Calu3 (cell line): ENCODE measurements around the gene IL17RD. TPM values are rescaled to one million over a fixed set of nuclear protein-coding genes. Genes with fewer than 3 reads are reported as not detected.

Experiments used
- BruUV-seq: library from RNA; stranded (reverse); fragments of 400-500 nt; replicated peaks from 2 replicates; lab custom pipeline; 2021; lab: Mats Ljungman, UMichigan
- CTCF ChIA-PET: fragments of 300-600 bp; sonication (Branson Sonifier 250); formaldehyde crosslinking; loops from one replicate; lab custom pipeline; 2022; ENCODE audit warnings: antibody characterized with exemption; lab: Charles Lee
- DNase-seq: peaks from one replicate; pipeline ENCODE4 v3.0.0; 2022
- H3K27ac Mint-ChIP-seq: one replicate; pipeline ENCODE4 v1.8.0; 2022; ENCODE audit warnings: mixed read lengths; ENCODE audit not compliant: unreplicated experiment
- H3K27me3 Mint-ChIP-seq: one replicate; pipeline ENCODE4 v1.8.0; 2022; ENCODE audit warnings: mixed read lengths; ENCODE audit not compliant: unreplicated experiment
- H3K36me3 Mint-ChIP-seq: one replicate; pipeline ENCODE4 v1.8.0; 2022; ENCODE audit warnings: mild to moderate bottlenecking, moderate library complexity, mixed read lengths; ENCODE audit not compliant: insufficient read depth, unreplicated experiment
- H3K4me1 Mint-ChIP-seq: one replicate; pipeline ENCODE4 v1.8.0; 2022; ENCODE audit warnings: mild to moderate bottlenecking, low read depth, mixed read lengths; ENCODE audit not compliant: unreplicated experiment
- H3K4me3 Mint-ChIP-seq: one replicate; pipeline ENCODE4 v1.8.0; 2022; ENCODE audit warnings: mild to moderate bottlenecking, low read depth, moderate library complexity, mixed read lengths; ENCODE audit not compliant: unreplicated experiment
- H3K9me3 Mint-ChIP-seq: one replicate; pipeline ENCODE4 v1.8.0; 2022; ENCODE audit warnings: low read depth, mixed read lengths; ENCODE audit not compliant: unreplicated experiment
- intact Hi-C: fragments of 100-400 bp; cut with micrococcal nuclease; formaldehyde crosslinking; loops from one replicate; pipeline ENCODE4 v1.10.0; 2022; ENCODE audit not compliant: unreplicated experiment
- total RNA-seq: library from RNA; stranded (reverse); gene quantifications from 2 replicates; pipeline ENCODE4 v1.2.3, GENCODE V29; 2022
- TF ChIP-seq, protein P1 (sequence below): fragments of 200-600 bp; IDR thresholded peaks from one replicate; pipeline ENCODE4 v1.8.0; 2022; ENCODE audit warnings: antibody characterized with exemption; ENCODE audit not compliant: unreplicated experiment

IL17RD gene
- total RNA-seq, 1 experiment from 2014 or later, result 2.2 TPM

DNA sequence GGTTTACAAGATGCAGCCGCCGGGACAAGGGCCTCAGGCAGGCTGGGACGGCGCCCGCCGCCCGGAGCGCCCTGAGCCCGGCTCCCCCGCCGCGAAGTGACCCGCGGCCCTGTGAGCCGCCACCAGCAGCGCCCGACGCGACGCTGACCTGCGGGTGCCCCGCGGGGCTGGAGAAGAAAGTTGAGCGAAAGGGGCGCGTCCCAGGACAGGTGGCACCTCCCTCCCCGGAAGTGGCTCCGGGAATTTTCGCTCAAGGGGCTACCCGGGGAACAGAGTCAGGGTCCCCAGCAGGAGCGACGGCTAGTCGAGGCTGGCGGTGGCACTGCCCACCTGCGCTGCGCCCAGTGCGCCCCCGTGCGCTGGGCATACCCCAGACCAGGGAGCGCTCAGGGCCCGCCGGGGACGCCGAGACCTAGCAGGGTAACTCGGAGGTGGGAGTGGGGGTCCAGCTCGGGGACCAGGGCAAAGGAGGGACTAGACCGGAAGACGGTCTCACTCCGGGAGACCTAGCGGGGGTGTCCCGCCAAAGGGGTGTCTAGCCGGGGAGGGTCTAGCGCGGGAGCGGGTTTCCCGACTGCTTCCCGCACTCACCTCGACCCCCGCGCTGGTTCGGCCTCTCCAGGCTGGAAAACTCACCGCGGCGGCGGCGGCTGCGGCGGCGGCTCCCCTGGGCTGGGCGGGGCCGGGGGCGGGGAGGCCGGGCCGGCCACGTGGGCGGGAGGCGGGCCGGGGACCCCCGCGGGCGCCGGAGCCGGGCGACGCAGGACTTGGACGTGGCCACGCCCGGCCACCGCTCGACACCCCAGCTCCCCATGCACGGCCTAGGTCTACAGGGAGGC is 86.3 kb downstream of the IL17RD start:
- intact Hi-C loops, result no loop called here
- peak; percentile 77 for DNase-seq
- BruUV-seq, result no TSS peak
- no peak overlapping the region for H3K27ac Mint-ChIP-seq
- TF ChIP-seq, protein P1, sequence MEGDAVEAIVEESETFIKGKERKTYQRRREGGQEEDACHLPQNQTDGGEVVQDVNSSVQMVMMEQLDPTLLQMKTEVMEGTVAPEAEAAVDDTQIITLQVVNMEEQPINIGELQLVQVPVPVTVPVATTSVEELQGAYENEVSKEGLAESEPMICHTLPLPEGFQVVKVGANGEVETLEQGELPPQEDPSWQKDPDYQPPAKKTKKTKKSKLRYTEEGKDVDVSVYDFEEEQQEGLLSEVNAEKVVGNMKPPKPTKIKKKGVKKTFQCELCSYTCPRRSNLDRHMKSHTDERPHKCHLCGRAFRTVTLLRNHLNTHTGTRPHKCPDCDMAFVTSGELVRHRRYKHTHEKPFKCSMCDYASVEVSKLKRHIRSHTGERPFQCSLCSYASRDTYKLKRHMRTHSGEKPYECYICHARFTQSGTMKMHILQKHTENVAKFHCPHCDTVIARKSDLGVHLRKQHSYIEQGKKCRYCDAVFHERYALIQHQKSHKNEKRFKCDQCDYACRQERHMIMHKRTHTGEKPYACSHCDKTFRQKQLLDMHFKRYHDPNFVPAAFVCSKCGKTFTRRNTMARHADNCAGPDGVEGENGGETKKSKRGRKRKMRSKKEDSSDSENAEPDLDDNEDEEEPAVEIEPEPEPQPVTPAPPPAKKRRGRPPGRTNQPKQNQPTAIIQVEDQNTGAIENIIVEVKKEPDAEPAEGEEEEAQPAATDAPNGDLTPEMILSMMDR, result no peak
- H3K36me3 Mint-ChIP-seq, result peaks cover 39% of the 10 kb centered on the region
- no peaks in the 10 kb centered on the region for H3K27me3 Mint-ChIP-seq
- no peaks in the 10 kb centered on the region for H3K9me3 Mint-ChIP-seq
- peak overlapping the region; percentile 82 for H3K4me3 Mint-ChIP-seq
- CTCF ChIA-PET, result interaction anchor here (0.6 to 1.6 kb wide), 4 partner anchors 9 to 297 kb away, joined by 3 to 4 read pairs (median 3); no protein-coding TSS in a partner anchor
- peaks cover 32% of the 10 kb centered on the region for H3K4me1 Mint-ChIP-seq

DNA sequence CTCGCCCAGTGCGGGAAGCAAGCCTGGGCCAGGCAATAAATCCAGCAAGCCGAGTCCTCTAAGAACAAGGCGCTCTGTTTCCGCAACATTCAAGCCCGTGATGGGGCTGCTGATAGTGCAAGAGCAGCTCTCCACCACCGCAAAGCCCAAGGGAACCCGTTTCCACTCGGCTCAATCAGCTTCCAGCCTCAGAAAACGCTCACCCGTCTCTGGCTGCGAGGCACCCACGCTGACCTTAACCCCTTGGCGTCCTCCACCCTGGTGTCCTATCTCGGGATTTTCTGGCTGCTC is 86.9 kb downstream of the IL17RD start:
- TF ChIP-seq, protein P1, result no peak
- Mint-ChIP-seq H3K27ac (no peak overlapping the region), H3K36me3 (peaks cover 39% of the 10 kb centered on the region), H3K4me3 (peak overlapping the region; percentile 82), H3K9me3 (no peaks in the 10 kb centered on the region), H3K4me1 (peaks cover 32% of the 10 kb centered on the region), H3K27me3 (no peaks in the 10 kb centered on the region)
- CTCF ChIA-PET, result interaction anchor here (0.5 to 1.6 kb wide), 4 partner anchors 10 to 362 kb away, joined by 3 to 4 read pairs (median 3); no protein-coding TSS in a partner anchor
- no TSS peak for BruUV-seq
- intact Hi-C loops, result no loop called here
- DNase-seq, result no peak

DNA sequence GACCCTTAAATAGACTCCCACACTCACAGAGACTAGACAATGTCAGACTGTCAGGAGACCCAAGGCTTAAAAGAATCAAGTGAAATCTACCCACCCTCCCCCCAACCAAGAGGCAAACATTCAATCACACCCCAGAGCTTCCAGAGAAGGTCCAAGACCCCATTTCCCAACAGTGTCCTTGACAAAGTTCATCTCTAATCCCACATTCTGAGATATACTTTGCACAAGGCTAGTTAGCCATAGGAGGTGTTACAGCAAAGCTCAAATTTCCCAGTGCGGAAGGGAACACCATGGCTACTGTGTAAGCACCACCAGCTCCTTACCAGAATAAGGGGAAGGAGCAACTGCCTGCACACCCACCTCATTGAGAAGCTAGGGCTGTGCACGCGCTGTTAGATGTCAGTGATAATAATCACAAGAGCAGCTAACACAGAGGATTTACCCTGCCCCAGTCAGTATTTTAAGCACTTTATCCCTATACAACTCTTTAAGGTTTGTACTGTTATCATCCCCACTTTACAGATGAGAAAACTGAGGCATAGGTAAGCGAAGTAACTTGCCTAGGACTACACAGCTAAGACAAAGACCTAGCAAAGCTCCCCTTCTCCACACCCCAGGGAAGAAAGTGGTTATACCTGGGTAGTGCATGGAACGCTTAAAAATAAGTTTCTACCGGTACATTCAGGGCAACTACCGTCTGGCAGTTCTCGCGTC is 87.4 kb downstream of the IL17RD start:
- Mint-ChIP-seq H3K4me1 (peaks cover 32% of the 10 kb centered on the region), H3K27ac (no peak overlapping the region), H3K9me3 (no peaks in the 10 kb centered on the region), H3K27me3 (no peaks in the 10 kb centered on the region), H3K36me3 (peaks cover 39% of the 10 kb centered on the region), H3K4me3 (peak overlapping the region; percentile 82)
- CTCF ChIA-PET, result interaction anchor here (0.5 to 1.6 kb wide), 4 partner anchors 10 to 361 kb away, joined by 3 to 4 read pairs (median 3); no protein-coding TSS in a partner anchor
- TF ChIP-seq, protein P1, result no peak
- DNase-seq, result no peak
- intact Hi-C loops, result no loop called here
- TSS peak; percentile 22 for BruUV-seq

DNA sequence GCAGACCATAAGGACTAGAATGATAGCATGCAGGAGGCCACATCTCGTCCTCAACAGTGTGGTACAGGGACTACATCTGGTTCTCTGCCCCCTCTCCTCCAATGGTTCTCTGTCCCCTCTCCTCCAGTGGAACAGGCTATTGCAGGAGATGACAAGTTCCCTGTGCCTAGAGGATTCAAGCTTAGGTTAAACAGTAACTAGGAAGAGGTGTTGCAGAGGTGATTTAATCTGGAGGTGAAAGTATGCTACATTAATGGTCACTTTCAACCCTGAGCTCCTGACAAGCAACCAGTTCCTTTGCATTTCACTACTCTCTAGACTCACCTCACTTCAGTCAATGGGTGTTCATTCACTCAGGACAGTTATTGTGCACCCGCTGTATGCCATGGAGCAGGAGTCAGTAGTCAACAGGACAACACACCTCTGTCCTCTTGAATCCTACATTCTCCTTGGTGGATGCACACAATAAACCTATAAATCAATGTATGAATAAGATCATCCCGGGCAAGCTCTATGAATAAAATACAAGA is 88.7 kb downstream of the IL17RD start:
- intact Hi-C loops, result no loop called here
- CTCF ChIA-PET, result no interaction called here

More for the DNA sequence above, 88.7 kb downstream of the IL17RD start:
- TF ChIP-seq, protein P1, result no peak
- peaks cover 32% of the 10 kb centered on the region for H3K4me1 Mint-ChIP-seq
- DNase-seq, result no peak
- no TSS peak for BruUV-seq
- no peaks in the 10 kb centered on the region for H3K27me3 Mint-ChIP-seq
- peak overlapping the region; percentile 82 for H3K4me3 Mint-ChIP-seq
- peak overlapping the region; percentile 28 for H3K27ac Mint-ChIP-seq
- H3K9me3 Mint-ChIP-seq, result no peaks in the 10 kb centered on the region
- H3K36me3 Mint-ChIP-seq, result peaks cover 39% of the 10 kb centered on the region
